GM18873 (cell line): ENCODE results near the gene NUP93.

Experiments
- ATAC-seq: cut with Tn5 transposase; IDR thresholded peaks from one replicate; pipeline ENCODE4 v1.9.1; 2021; ENCODE audit warnings: mild to moderate bottlenecking, moderate library complexity, moderate number of reproducible peaks; ENCODE audit not compliant: unreplicated experiment, low FRiP score

The NUP93 gene

DNA sequence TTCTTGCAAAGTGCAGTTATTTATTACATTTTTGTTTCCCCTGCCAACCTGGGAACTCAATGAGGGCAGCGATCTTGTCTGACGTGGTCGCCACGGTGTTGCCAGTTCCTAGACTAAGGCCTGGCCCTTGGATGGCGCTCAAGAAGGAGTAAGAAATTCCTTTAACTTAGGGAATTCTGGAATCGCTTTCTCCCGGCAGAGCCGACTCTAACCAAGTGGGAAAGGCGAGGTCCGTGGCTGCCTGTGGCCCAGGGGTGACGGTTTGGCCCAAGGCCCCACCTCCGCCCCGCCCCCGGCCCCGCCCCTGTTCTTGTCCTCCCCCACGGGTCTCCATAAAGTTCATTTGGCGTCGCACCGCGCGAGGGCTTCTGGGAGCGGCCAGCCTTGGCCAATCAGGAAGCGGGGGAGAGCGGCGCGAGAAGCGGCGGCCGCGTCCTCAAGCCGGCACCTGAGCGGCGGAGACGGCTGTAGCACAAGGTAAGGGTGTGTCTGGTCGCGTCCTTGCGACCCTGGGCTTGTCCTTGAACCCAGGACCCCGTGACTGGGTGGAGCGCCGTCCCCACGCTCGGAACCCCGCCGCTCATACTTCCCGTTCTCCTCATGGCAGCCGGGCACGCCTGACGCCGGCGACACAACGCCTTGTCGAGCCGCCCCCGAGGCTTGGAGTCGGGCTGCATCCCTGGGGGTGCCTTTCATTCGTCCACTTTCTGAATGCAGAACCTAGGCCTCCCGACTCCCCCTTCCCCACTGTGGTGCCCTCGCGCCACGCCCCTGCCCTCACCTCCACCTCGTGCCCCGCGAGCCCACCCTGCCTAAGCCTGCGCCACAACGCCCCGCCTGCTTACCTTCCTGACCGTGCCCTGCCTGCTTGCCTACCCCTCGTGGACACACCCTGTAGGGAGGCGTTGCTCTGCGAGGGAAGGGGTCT lies at the start of gene NUP93:
NUP93 (plus strand) TSS at position 395 of the 928 bp plus-strand sequence. CDS start 18,119 bp downstream, outside the sequence.
- ATAC-seq, result peak; percentile 68

DNA sequence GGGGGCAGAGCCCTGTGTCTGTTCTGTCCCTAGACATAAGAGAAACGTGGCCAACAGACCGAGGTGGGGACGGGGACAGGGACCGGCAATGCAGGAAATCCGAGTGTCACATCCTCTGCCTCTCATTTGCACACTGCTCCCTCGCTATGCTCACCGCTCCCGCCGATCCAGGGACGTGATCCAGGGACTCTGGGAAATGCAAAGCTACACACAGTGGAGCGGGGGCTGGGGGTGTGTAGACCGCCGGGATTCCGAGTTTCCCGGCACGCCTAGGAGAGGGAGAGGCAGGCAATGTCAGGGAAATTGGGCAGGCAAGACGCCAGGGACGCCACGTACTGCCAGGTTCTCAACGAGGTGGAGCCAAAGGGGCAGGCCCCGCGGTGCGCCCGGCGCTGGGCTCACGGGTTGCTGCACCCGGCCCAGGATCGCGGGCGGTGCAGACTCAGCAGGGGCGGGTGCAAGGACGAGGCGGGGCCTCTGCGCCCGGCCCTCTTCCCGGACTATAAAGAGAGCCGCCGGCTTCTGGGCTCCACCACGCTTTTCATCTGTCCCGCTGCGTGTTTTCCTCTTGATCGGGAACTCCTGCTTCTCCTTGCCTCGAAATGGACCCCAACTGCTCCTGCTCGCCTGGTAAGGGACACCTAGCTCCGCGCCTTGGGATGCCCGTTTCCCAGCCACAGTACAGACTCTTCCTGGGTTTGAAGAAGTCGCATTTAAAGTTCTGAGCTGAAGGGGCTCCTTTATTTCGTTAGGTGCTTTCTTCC lies 47.8 kb upstream of the NUP93 start, which contains the start of gene MT1X:
MT1X (plus strand) TSS at position 532 of the 764 bp plus-strand sequence; CDS start at position 603, 71 bp downstream.
- ATAC-seq, result peak; percentile 76

DNA sequence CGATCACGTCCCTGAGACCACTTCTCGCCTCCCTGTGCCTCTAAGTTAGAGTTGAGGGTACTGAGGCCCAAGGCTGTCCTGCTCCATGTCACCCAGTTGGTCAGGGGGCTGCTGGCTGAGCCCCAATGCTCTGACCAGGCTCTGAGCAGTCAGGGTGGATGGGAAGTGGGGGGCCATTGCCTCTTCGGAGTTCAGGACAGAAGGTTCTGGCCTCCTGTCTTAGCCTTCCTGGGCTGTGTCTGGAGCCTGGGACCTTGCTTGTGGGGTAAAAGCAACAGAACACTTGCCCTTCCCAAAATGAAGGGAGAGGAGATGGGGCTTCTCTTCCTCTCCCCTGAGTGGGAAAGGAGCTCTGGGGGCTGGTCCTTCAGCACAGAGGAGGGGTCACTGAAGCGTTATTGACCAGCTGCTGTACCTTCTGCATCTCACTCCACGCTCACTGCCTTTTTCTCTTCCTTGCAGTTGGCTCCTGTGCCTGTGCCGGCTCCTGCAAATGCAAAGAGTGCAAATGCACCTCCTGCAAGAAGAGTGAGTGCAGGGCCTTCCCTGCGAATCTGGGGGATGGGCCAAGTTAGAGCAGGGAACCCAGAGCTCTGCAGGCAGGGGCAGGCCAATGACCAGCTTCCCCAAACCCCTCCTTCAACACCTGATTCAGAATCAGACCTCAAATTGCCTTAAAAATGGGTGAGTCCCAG lies 47.1 kb upstream of the NUP93 start:
- ATAC-seq, result no peak

DNA sequence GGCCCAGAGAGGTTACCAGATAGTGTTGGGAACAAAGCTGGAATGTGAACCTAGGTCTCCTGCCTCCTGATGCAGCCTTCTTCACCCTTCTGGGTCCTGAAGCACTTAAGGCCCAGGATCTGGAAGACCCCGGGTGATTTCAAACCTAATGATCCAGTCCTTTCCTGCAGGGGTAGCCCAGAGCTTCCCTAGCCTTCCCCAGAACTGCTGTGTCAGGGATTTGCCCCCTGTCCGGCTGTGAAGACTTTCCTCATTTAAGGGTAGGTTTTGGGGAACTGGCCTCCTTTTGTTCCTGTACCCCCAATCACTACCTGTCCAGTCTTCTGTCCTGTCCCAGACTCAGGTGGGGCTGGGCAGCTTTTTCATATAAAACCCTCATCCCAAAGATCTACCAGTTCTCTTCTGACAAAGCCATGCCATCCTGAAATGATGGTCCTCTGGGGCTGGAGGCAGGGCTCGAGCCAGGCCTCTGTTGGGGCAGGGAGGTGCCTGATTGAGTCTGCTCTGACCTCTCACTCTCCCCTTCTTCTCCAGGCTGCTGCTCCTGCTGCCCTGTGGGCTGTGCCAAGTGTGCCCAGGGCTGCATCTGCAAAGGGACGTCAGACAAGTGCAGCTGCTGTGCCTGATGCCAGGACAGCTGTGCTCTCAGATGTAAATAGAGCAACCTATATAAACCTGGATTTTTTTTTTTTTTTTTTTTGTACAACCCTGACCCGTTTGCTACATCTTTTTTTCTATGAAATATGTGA lies 46.3 kb upstream of the NUP93 start:
- no peak for ATAC-seq

DNA sequence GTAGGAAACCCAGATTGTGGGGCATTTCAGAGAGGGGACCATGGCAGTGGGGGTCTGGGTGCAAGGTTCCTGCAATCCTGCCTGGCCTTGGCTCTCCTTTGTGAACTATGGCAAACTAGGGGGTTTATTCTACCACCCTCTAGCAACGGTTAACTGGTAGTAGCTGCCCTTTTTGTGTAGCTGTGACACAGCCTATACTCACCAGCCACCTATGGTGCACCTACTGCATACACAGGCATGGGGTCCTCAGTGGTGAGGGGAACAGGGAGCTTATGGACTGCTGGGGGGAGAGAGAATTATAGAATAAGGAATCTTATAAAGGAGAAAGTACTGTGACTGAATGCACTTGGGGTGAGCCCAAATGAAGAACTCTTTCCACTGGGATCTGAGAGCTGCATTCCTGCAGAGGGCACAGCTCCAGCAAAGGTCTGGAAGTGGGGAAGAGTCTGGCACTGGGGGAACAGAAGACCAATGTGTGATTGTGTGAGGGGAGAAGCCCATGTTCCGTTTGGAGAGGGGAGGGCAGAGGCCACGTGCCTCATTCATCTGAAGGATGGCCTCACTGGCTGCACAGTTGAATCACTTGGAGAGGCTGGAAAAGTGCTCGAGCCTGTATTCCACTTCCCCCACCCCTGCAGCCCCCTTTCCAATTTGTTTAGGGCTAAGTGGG lies 45.5 kb upstream of the NUP93 start:
- ATAC-seq, result no peak

- ATAC-seq, result no peak
Observed at GRCh38 chr16:56684926-56685590, 44.9 kb upstream of the NUP93 start.

DNA sequence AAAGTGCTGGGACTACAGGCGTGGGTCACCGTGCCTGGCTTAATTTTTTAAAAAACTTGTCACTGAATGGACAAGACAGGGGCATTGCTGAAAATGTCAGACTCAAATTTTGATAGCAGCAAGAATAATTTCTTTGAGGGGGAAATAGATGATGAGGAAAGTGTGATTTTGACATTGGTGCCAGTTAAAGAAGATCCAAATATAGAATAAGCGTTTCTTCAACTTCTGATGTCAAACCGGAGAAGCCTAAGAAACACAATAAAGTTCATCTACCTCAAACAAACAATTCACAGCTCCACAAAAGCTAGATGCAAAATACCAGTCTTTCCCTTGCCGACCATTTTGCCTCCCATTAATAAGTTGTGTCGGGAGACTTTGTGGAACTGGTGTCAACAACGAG lies 43.2 kb upstream of the NUP93 start:
- ATAC-seq, result no peak

- no peak for ATAC-seq
Observed at GRCh38 chr16:56688762-56689161, 41.2 kb upstream of the NUP93 start.

GRCh38 chr16:56689171-56689570 lies 40.8 kb upstream of the NUP93 start:
- ATAC-seq, result no peak

DNA sequence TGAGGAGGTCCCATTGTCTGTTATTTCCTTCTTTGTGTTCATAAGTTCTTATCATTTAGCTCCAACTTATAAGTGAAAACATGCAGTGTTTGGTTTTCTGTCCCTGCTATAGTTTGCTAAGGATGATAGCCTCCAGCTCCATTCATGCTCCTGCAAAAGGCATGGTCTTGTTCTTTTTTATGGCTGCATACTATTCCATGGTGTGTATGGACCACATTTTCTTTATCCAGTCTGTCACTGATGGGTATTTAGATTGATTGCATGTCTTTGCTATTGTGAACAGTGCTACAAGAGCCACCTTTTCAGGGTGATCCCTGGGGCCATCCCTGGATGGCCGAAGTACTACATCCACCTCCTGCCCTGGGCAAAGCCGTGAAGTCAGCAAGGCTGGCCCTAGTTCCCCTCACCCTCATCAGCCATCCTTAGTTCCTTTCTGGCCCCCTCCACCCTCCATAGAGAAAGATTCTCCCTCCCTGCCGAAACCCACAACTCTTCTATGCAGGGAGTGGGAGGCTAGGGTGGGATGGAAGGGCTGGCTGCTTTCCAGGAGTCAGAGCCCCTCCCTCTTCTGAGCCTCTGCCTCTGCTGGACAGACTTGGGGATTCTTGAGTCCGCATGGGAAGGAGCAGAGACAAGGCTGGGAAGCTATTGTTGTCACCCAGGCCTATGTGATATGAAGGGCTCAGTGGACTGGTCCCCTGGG lies 39.4 kb upstream of the NUP93 start:
- ATAC-seq, result no peak

DNA sequence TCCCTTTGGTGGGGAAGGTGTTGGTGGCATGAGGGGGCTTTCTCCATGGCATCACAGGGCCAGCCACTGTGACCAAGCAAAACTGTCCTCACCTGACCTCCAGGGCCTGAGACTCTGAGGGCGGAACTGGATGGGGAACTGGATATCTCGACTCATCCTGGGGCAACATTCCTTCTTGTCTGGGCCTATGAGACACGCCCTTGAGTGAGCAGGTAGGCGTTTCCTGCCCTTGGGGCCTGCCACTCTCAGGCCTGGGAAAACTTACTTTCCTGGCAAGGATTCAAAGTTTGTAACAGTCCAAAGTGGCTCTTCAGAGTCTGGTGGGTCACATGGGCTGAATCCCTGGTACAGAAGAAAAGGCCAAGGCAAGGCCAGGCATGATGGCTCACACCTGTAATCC lies 38.0 kb upstream of the NUP93 start:
- ATAC-seq, result no peak

DNA sequence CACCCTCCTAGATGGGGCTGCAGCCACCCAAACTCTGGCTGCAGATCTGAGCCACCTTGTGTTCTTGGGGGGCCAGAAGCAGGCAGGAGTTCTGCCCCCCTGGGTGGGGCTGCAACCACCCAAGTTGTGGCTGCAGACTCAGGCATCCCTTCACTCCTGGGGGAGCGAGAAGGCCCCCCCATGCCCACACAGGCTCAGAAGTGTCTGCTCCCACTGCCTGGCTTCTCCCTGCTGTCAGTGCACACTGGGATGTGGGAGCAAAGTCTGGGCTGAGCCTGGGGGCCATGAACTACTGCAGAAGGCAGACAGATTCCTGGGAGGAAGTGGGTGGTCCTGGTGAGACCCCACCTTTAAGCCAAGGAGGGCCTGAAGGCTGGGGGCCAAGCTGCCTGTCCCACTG lies 34.7 kb upstream of the NUP93 start:
- ATAC-seq, result no peak

GRCh38 chr16:56697456-56698155 lies 32.3 kb upstream of the NUP93 start:
- ATAC-seq, result no peak

- ATAC-seq, result no peak
Observed at GRCh38 chr16:56700195-56700594, 29.7 kb upstream of the NUP93 start.

GRCh38 chr16:56700631-56701030 lies 29.3 kb upstream of the NUP93 start:
- ATAC-seq, result no peak

- ATAC-seq, result no peak
Observed at GRCh38 chr16:56701534-56701933, 28.4 kb upstream of the NUP93 start.

GRCh38 chr16:56702836-56703235 lies 27.1 kb upstream of the NUP93 start:
- no peak for ATAC-seq
